Endothelial cell (in vitro differentiated cells): ENCODE measurements around the gene KIAA0753. TPM values are rescaled to one million over a fixed set of nuclear protein-coding genes. Genes with fewer than 3 reads are reported as not detected.

ENCODE experiments used
- DNase-seq: peaks from one replicate; pipeline ENCODE4 v3.0.0; 2021; ENCODE audit warnings: low spot score
- H3K27ac Mint-ChIP-seq: one replicate; pipeline ENCODE4 v1.8.0; 2021; ENCODE audit warnings: mixed read lengths, inconsistent platforms; ENCODE audit not compliant: unreplicated experiment
- H3K27me3 Mint-ChIP-seq: one replicate; pipeline ENCODE4 v1.8.0; 2021; ENCODE audit warnings: mild to moderate bottlenecking, moderate library complexity, mixed read lengths, inconsistent platforms; ENCODE audit not compliant: unreplicated experiment
- H3K36me3 Mint-ChIP-seq: one replicate; pipeline ENCODE4 v1.8.0; 2021; ENCODE audit warnings: mild to moderate bottlenecking, low read depth, mixed read lengths, inconsistent platforms; ENCODE audit not compliant: unreplicated experiment
- H3K4me1 Mint-ChIP-seq: one replicate; pipeline ENCODE4 v1.8.0; 2021; ENCODE audit warnings: mild to moderate bottlenecking, mixed read lengths, inconsistent platforms; ENCODE audit not compliant: unreplicated experiment
- H3K4me3 Mint-ChIP-seq: one replicate; pipeline ENCODE4 v1.8.0; 2021; ENCODE audit warnings: mild to moderate bottlenecking, mixed read lengths, inconsistent platforms; ENCODE audit not compliant: unreplicated experiment
- H3K9me3 Mint-ChIP-seq: one replicate; pipeline ENCODE4 v1.8.0; 2021; ENCODE audit warnings: mixed read lengths, inconsistent platforms; ENCODE audit not compliant: unreplicated experiment
- CTCF ChIP-seq: fragments of 200-600 bp; sonication (generic); IDR thresholded peaks from one replicate; pipeline ENCODE4 v1.5.0; 2021; ENCODE audit warnings: antibody characterized with exemption; ENCODE audit not compliant: unreplicated experiment
- total RNA-seq: library from RNA; stranded (reverse); fragmentation: NEBNext Ultra II Directional; extraction: Animal tissue kit (Norgen Biotek cat#: 25700); gene quantifications from one replicate; pipeline ENCODE4 v1.2.1, GENCODE V29; 2021; ENCODE audit not compliant: unreplicated experiment

KIAA0753 gene
- total RNA-seq, 1 donor from 2014 or later, result 22.6 TPM

DNA sequence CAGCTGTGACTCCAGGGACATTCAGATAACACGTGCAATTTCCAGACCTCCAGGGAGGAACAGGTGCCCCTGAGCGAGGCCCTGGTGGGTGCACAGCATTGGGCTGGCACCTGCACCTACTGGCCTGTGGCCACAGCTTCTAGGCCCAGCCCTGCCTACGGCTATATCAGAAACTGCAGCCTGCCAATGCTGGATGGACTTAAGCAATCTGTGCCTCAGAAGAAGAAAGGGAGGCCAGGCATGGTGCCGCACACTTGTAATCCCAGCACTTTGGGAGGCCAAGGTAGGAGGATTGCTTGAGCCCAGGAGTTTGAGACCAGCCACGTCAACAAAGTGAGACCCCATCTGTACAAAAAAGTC, 96.5 kb downstream of the KIAA0753 start:
- H3K4me3 Mint-ChIP-seq, result no peak overlapping the region
- peaks cover 12% of the 10 kb centered on the region for H3K27me3 Mint-ChIP-seq
- no peaks in the 10 kb centered on the region for H3K36me3 Mint-ChIP-seq
- no peak overlapping the region for H3K27ac Mint-ChIP-seq
- no peak for TF ChIP-seq CTCF
- H3K9me3 Mint-ChIP-seq, result no peaks in the 10 kb centered on the region
- H3K4me1 Mint-ChIP-seq, result peaks cover 7% of the 10 kb centered on the region
- DNase-seq, result no peak

- H3K36me3 Mint-ChIP-seq, result no peaks in the 10 kb centered on the region
- no peak for DNase-seq
- H3K27me3 Mint-ChIP-seq, result peaks cover 10% of the 10 kb centered on the region
- TF ChIP-seq CTCF, result no peak
- no peaks in the 10 kb centered on the region for H3K9me3 Mint-ChIP-seq
- H3K27ac Mint-ChIP-seq, result no peak overlapping the region
- peaks cover 1% of the 10 kb centered on the region for H3K4me1 Mint-ChIP-seq
- H3K4me3 Mint-ChIP-seq, result no peak overlapping the region
These were observed 97.2 kb downstream of the KIAA0753 start for GRCh38 chr17:6543079-6544010.

DNA sequence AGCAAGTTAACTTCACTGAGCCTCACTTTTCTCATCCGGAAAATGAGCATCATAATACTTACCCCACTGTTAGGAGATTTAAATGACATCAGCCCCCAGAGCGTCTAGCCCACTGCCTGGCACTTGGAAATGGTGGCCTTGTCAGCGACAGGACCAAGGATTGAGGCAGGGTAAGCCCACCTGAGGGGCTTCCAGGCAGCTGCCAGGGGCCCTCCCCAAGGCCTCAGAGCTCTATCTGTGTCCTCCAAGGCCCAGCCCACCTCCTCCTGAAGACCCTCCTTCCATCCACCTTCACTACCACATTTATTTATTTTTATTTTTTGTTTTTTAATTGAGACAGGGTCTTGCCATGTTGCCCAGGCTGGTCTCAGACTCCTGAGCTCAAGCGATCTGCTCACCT, 97.9 kb downstream of the KIAA0753 start:
- Mint-ChIP-seq H3K27me3 (peaks cover 9% of the 10 kb centered on the region), H3K4me1 (no peaks in the 10 kb centered on the region), H3K9me3 (no peaks in the 10 kb centered on the region), H3K27ac (no peak overlapping the region), H3K4me3 (no peak overlapping the region), H3K36me3 (no peaks in the 10 kb centered on the region)
- TF ChIP-seq CTCF, result no peak
- no peak for DNase-seq

- H3K36me3 Mint-ChIP-seq, result no peaks in the 10 kb centered on the region
- TF ChIP-seq CTCF, result no peak
- H3K27me3 Mint-ChIP-seq, result peaks cover 9% of the 10 kb centered on the region
- H3K27ac Mint-ChIP-seq, result no peak overlapping the region
- no peak overlapping the region for H3K4me3 Mint-ChIP-seq
- DNase-seq, result no peak
- H3K4me1 Mint-ChIP-seq, result no peaks in the 10 kb centered on the region
- no peaks in the 10 kb centered on the region for H3K9me3 Mint-ChIP-seq
These were observed 98.6 kb downstream of the KIAA0753 start for GRCh38 chr17:6541886-6542285.

- no peaks in the 10 kb centered on the region for H3K9me3 Mint-ChIP-seq
- no peak overlapping the region for H3K27ac Mint-ChIP-seq
- no peak for TF ChIP-seq CTCF
- H3K27me3 Mint-ChIP-seq, result peaks cover 12% of the 10 kb centered on the region
- no peaks in the 10 kb centered on the region for H3K4me1 Mint-ChIP-seq
- H3K36me3 Mint-ChIP-seq, result no peaks in the 10 kb centered on the region
- H3K4me3 Mint-ChIP-seq, result no peak overlapping the region
- DNase-seq, result no peak
These were observed 100.6 kb downstream of the KIAA0753 start for GRCh38 chr17:6539871-6540270.
